Amygdala (tissue), 56 donors: ENCODE measurements around the gene WWOX.

Source experiments
- DNase-seq, 56 donors: peaks; one replicate each; lab custom pipeline; 2025; lab: John Stamatoyannopoulos, UW

The WWOX gene

DNA sequence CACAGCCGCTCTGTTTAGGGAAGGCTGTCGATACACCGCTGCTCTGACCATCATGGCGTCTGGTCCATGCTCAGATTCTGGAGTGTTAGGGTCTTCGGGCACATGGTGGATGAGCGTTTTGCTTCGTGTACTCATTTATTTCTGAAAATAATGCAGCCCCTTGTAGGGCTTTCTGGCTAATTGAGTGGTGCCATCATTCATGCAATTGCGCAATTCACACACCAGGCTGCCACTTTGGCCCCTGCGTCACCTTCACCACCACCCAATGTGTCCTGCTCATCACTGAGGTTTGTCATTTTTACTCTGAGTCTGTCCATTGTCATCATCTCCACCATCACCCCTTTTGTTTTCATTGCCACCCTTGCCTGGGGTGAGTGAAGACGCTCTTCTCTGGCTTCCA lies 557.4 kb downstream of the WWOX start:
- DNase-seq: no peak

DNA sequence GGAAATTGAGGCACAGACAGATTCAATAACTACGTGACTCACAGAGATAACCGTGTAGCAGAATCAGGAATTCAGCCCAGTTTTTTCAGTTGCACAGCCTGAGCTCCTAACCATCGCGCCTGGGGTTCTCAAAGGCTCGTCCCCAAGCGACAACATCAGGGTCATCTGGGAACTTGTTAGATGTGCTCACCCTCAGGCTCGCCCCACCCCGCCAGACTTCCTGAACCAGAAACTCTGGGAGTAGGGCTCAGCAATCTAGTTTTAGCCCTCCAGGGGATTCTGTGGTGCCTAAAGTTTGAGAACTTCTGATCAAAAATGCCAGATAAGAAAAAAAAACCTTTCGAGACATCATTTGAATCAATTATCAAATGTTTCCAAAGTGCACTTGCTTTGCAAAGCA lies 559.8 kb downstream of the WWOX start:
- no peak for DNase-seq

DNA sequence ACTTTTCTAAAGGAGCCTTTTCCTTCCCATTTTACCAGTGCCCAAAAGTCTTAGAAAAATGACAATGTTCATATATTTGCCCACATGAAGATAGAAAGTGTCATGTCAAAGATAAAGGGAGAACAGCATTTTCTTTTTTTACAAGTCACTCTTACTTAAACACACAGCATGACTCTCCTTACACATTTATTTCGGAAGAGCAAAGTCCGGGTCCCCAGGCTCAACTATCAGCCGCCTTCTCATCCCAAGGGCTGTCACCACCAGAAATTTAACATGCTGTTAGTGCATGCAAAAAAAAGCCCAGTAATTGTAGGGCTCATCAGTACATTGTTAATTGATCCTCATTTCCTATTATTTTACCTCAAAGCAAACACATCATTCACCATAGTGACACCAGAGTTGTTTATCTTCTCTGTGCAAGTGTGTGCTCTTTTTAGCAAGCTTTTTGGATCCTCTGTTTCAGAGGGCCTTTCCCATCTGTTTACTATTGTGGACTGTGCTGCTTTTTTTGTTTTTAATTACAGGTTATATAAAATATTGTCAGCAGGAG lies 560.3 kb downstream of the WWOX start:
- DNase-seq: no peak

DNA sequence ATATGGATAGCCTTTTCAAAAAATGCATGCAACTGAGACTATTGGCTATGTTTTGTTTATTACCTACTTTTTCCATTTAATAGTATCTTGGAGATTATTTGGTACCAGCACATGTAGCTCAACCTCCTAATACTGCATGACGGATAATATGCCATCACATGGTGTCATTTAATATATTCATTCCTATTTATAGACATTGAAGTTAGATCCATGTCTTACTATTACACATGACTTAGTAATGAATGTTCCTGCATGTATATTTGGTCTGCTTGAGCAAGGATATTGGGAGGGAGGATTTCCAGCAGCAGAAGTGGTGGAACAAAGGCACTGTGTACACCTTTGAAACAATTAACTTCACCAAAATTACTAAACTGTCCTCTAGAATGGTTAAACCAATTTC lies 561.3 kb downstream of the WWOX start:
- DNase-seq: no peak

DNA sequence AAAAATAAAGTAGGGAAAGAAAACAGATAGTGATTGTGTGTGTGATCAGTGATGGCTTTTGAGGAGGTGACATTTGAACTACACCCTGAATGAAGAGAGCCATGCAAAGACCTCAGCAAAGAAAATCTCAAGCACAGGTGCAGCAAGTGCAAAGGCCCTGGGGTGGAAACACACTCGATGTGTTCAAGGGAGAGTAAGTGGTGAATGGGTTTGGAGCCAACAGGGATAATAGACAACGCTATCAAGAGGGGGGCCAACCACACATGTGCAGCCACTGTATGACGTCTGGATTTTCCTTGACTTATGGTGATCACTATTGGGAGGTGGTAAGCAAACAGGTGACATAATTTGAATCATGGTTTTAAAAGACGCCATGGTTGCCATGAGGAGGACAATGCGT lies 564.2 kb downstream of the WWOX start:
- DNase-seq: no peak

DNA sequence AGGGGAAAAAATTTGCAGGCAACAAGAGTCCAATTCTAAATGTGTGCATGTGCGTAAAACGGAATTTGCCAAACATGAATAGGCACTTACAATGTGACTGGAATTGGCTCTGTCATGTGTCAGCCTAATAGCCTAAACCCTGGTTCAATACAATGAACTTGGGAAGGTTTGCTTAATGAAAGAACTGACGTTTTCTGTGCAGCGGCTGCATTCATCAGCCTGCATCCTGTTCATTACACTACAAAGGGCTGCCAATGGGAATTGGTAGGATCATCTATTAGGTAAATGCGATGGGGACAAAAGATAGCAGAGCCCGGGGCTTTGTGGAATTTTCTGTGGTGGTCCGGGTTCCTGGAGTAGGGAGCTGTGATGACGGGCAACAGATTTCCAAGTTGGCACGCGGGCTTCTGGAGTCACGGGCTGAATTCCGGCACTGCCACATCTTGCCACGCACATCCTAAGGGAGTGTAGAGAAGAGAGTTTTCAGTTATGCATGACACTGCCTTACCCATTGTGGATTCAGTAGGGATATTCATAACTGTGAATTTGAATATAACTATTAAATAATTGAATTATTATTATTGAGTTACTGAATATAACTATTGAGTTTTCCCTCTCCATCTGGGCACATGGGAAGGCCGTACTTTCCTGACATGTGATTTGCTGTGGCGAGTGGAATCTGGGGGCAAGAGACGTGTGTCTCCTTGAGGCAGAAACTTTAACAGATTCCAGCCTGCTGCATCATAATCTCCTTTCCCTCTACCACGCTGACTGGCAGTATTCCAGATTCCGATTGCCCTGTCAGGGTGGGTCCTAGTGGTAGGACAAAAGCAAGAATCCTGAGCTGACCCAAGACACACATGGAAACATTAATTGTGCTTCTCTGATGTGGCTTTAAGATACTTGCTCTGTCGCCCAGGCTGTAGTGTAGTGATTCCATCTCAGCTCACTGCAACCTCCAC lies 565.6 kb downstream of the WWOX start:
- peak in 2 of 56 donors; percentile 8 to 20 for DNase-seq

DNA sequence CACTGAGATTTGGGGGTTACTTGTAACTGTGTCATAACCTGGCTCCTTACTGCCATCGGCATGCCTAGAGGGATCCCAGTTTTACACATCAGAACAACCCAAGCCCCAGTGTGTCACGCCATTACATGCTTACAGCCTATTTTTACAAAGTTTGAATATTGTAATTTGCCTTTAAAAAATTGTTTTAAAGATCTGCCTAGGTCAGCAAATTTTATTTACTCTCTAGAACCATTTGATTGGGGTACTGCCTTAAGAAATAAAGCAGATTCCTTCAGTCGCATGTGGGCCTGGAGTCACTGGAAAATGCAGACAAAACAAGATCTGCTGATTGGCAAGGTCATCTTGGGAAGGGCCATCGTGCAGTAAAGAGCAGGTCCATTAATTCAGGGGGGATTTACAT lies 566.9 kb downstream of the WWOX start:
- no peak for DNase-seq

DNA sequence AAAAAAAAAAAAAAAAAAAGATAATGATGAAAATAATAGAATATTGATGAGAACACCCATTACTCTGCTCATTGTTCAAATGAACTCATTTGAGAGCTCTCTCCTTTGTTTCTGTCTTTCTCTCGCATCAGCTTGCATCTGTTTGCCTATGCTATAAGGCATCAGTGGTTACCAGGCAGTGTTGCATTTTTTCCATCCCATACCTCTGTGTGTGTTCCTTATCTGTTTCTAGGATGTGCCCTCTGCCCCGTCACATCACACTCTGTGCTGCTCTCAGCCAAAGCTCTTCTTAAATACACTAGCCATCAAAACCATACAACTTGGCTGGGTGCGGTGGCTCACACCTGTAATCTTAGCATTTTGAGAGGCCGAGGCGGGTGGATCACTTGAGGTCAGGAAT lies 568.2 kb downstream of the WWOX start:
- no peak for DNase-seq

DNA sequence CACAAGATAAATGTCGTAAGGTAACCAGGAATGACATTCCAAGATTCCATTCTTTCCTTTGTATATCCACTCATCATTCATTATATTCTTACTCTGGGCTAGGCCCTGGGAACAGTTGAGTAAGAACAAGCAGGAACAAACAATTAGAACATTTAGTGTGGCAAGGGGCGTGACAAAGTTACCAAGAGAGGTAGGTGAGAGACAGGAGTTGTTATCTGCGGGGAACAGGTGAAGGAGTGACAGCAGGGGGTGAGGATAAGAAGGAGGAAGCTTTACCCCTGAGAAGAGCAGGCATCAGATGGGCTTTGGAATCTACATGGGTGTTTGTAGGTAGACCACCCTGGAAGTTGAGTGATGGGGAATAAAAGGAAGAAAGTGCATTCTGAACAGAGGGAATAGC lies 568.9 kb downstream of the WWOX start:
- no peak for DNase-seq

DNA sequence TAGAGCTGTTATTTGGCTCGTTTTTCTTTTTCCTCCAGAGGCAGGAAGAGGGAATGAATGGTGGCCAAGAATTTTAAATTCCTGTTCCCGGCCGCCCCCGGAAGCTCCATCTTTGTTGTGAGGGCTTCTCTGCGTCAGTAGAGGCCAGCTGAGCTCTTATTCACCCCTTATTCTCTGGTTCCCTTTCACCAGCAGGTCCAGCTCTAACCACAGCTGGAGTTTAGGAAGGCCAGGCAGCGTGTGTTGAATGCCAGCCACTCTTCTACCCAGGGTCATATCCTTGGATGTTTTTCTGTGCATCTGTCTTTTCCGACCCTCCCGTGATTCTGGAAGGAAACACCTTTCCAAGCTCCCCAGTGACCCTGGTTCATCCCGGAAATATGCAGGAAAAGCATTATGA lies 570.5 kb downstream of the WWOX start:
- DNase-seq: peak in 4 of 56 donors; percentile 4 to 18 (median 6)

DNA sequence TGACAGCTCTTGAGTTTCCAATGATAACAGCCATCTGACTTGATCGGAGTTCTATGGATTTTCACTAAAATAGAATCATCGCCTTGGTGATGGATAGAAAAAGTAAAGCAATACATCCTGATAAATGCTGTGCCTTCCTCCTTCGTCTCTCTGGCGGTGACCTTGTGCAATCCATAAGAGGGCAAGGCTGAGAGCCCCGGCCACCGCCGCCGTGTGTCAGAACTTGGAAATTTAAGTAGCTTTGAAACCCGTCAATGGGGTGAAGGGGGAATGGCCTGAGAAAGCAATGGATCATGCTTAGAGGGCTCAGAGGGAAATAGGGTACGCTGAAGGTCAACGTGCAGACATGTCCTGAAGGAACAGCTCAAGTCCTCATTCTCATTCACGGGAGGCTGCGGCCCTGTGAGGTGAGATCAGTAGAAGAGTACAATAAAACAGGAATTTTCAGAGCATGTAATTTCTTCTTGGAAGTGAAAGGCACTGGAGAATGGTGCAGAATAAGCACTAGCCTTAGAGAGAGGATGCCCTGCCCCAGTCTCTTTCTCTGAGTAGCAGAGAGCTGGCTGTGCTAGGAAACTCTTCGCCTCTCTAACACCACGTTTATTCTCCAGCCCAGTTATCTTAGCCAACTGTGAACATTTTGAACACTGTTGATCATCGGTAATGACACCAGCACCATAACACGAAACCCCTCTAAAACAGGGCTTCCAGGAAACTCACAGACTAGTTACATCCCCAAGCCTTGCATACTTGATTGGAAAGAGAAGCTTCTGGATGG lies 573.5 kb downstream of the WWOX start:
- no peak for DNase-seq

DNA sequence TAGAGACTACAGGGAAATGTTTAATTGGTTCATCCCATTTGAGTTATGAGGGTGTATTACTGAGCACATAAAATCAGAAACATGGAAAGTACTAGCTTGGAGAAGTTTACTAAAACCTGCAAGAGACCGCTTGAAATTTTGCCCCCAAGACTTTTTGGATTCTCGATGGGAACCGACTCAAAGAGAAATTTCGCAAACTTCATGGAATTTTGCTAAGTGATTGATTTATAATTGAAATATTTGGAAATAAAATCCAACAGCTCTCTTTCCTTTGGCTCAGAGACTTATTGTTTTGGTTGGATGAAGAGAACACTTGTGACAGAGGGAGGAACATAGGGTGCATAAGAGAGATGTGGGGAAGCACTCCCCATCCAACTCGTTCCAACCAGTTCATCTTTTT lies 574.4 kb downstream of the WWOX start:
- DNase-seq: no peak

DNA sequence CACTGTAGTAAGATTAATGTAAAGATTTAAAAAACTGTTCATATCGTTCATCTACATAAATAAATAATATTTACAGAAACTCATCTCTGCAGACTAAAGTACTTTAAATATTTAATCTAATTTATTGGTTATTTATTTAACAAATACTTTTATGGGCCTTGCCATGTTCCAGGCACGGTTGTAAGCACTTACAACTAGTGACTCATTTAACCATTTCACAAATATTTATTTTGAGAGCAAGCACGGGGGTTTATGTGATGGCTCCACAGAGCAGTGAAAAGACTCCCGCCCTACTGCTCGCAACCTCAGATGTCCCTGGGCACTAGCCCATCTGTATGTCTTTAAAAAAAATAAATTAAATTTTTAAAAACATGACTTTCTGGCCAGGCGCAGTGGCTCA lies 575.9 kb downstream of the WWOX start:
- DNase-seq: no peak

DNA sequence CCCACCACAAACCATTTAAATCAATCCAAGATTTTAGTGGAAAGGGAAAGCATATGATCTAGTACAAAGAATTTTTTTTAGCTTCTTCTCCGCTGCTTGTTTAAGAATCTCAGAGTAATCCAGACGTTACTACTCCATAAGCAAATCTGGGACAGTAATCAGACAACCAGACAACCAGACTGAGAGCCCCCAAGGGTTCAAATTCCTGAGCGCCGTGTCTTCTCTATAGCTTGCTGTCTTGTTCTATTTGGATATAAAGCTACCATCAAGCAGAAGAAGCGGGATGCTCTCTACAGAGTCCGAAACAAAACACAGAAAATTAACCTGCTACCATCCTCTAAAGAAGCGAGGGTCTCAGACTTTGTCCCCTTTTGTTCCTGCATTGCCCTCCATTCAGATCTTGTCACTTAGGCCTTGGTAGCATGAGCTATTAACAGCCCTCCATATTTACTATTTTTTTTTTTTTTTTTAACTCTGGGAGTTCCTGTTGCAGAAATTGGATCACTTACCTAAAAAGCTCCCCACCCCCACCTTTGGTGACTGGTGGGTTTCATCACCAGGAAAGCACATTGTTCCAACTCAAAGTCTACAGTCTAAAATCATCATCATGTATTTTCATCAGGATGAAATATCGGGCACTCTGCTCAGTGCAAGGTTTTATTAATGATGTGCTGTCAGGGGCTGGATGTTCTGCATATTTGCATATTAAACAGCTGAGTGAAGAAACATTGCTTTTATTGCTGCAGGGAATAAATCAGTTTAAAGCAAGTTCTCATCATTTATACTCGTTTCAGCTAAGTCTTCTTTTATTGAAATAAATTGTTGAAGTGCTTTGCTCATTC lies 576.7 kb downstream of the WWOX start:
- no peak for DNase-seq

DNA sequence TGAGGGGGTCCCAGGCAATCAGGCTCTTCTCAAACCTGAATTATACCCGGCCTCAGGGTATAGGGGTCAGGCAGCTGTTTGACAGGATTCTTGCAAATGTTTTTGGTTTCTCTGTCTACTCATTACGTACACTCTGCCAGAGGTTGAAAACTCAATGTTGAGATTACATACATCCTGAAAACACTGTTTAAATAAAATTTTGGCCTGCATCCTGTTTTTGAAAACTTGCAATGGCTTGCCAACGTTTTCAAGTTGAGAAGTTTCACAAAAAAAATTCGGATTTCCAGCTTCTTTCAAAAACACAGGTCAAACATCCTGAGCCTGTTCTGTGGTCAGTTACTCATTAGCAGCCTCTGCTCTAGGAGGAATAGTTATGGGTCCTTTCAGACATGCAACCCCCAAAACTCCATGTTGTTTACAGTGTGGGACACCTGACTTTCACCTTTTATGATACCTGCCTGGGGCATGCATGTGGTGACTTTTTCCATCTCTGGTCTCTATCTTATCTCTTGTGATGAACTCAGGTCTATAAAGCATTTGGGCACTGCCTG lies 577.8 kb downstream of the WWOX start:
- DNase-seq: no peak

DNA sequence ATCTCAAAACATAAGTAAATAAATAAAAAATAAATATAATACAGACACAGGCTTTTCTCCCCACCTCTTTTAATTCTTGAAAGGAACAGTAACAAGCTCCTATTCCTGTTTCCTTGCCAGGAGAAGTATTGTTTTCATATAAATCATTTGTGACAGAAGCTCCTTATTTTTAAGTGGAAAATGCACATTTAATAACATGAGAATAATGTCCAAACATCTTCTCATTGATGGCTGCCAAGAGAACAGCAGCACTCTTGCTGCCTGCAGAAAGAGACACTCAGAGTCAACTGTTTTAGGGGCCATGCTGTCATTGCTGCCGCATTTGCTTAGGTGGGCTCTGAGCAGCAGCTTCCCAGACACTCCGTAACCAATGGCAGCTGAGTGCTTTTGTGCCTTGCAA lies 580.1 kb downstream of the WWOX start:
- DNase-seq: no peak

DNA sequence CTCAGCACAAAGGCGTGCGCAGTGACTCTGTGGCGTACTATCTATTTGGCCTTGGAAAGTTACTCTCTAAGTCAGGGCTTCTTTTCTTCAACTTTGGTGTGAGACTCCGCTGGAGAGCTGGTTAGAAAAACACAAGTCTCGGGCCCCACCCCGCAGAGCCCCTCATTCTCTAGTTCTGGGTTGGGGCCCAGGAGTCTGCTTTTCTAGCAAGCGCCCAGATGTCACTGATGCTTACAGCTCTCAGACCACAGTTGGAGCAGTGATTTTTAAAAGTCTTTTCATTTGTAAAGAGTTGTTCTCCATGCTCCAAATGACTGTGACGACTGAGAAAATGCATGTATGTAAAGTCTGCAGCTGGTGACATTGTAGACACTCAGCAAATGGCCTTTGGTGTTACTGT lies 582.3 kb downstream of the WWOX start:
- no peak for DNase-seq

DNA sequence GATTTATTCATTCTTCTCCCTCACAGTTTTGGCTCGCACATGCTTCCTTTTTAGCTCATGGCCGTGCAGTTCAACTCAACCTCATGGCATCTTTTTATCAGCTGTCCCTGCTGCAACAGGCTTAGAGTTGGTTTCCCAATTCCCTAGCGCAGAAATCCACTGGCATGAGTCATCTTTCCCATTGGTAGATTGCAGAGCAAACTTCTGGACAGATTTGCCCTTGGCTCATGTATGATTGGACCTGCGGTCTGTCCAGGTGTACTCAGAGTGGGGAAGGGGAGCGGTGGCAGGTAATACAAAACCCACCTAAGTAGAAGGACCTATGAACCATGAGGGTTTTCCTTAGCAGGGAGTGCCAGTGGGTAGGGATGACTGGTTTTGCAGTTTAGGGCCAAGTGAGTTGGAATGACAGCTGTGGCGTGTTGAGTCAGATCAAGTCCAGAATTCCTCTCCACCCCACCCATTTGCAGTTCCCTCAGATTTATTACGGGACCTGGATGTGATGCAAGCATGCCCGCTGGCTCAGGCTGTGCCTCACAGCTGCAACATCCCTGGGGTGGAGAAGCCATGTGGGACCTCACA lies 584.7 kb downstream of the WWOX start:
- DNase-seq: no peak

DNA sequence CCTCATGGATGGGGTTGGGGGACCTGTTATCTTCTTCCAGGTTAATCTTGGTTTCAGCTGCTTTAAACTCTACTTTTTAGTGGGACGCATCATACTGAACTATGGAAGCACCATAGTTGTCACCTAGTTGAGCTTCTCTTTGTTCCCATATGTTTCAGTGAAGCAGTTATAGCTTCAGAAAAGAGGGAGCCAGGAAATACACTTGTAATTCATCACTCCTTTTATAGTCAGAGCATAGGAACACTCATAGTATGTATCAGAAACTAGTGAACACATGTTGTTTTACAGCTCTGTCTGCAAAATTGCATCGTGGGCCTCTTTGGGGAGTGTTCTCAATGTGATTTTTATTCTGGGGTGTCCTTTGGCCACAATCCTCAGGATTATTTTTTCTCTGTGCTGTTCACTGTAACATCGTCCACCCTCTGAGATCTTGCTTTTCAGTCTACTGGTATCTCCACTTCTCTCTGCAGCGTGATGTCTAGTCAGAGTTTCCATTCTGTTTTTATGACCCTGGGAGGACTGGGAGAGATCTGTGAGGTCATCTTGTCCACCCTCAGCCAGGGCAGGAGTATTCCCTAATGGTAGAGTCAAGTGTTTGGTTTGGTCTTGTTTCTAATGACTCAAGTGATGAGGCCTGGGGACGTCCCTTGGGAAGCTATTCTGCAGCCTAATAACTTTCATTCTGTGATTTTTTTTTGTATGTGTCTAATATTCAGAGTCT lies 585.4 kb downstream of the WWOX start:
- DNase-seq: no peak
